HG03460 (cell line): ENCODE data around the gene TBC1D2.
"Not testable (repeated sequence)": the region's sequence is repeated elsewhere in the genome, so short reads cannot be mapped to it uniquely, and the experiment has no call there.

Source experiments
- ATAC-seq: cut with Tn5 transposase; IDR thresholded peaks from one replicate; pipeline ENCODE4 v1.9.1; 2021; ENCODE audit not compliant: unreplicated experiment

TBC1D2 gene

GRCh38 chr9:98271479-98271878 lies 16.0 kb upstream of the TBC1D2 start:
- ATAC-seq = no peak

- not testable (repeated sequence) for ATAC-seq
These were observed 14.8 kb upstream of the TBC1D2 start for GRCh38 chr9:98270284-98270683.

- ATAC-seq = not testable (repeated sequence)
These were observed 14.2 kb upstream of the TBC1D2 start for GRCh38 chr9:98269652-98270051.

- not testable (repeated sequence) for ATAC-seq
These were observed 12.1 kb upstream of the TBC1D2 start for GRCh38 chr9:98267556-98267955.

GRCh38 chr9:98264516-98264915 lies 9.1 kb upstream of the TBC1D2 start:
- no peak for ATAC-seq

- peak; percentile 74 for ATAC-seq
These were observed 8.3 kb upstream of the TBC1D2 start for GRCh38 chr9:98263482-98264357.

GRCh38 chr9:98263080-98263479 lies 7.6 kb upstream of the TBC1D2 start:
- ATAC-seq = no peak

GRCh38 chr9:98262056-98262455 lies 6.6 kb upstream of the TBC1D2 start:
- ATAC-seq = no peak

- ATAC-seq = no peak
These were observed 5.2 kb upstream of the TBC1D2 start for GRCh38 chr9:98260635-98261034.

- no peak for ATAC-seq
These were observed 4.3 kb upstream of the TBC1D2 start for GRCh38 chr9:98259791-98260190.

- no peak for ATAC-seq
These were observed 1.3 kb upstream of the TBC1D2 start for GRCh38 chr9:98256756-98257155.

- ATAC-seq = peak; percentile 16
These were observed 330 bp downstream of the TBC1D2 start for GRCh38 chr9:98255061-98255577.

GRCh38 chr9:98254228-98255060 lies 1.0 kb downstream of the TBC1D2 start:
- ATAC-seq = no peak

GRCh38 chr9:98253565-98253964 lies 1.9 kb downstream of the TBC1D2 start:
- ATAC-seq = no peak

GRCh38 chr9:98251551-98251950 lies 3.9 kb downstream of the TBC1D2 start:
- no peak for ATAC-seq

GRCh38 chr9:98249771-98250170 lies 5.7 kb downstream of the TBC1D2 start:
- no peak for ATAC-seq

GRCh38 chr9:98248737-98249474 lies 6.5 kb downstream of the TBC1D2 start:
- ATAC-seq = no peak

- no peak for ATAC-seq
These were observed 7.4 kb downstream of the TBC1D2 start for GRCh38 chr9:98247831-98248657.

- no peak for ATAC-seq
These were observed 13.0 kb downstream of the TBC1D2 start for GRCh38 chr9:98242426-98242825.
